ENCODE results near the gene SLC4A8. TPM values are rescaled to one million over a fixed set of nuclear protein-coding genes. Genes with fewer than 3 reads are reported as not detected.

The SLC4A8 gene
- total RNA-seq, 3 donors from 2014 or later, result 0.82 to 2.9 (median 1.1) TPM

GRCh38 chr12:51527966-51528365, 103.3 kb downstream of the SLC4A8 start:
- Mint-ChIP-seq H3K4me3 (no peak overlapping the region), H3K4me1 (ENCODE audit: low read depth) (peaks cover 5% of the 10 kb centered on the region), H3K36me3 (ENCODE audit: insufficient read depth) (no peaks in the 10 kb centered on the region), H3K27me3 (ENCODE audit: low read depth) (peaks cover 9% of the 10 kb centered on the region), H3K9me3 (no peaks in the 10 kb centered on the region)
- ATAC-seq (no peak), DNase-seq (no peak)

- H3K27me3 Mint-ChIP-seq (ENCODE audit: low read depth), result peaks cover 9% of the 10 kb centered on the region
- H3K36me3 Mint-ChIP-seq (ENCODE audit: insufficient read depth), result no peaks in the 10 kb centered on the region
- peaks cover 5% of the 10 kb centered on the region for H3K4me1 Mint-ChIP-seq (ENCODE audit: low read depth)
- H3K9me3 Mint-ChIP-seq, result no peaks in the 10 kb centered on the region
- ATAC-seq (no peak), DNase-seq (no peak)
- H3K4me3 Mint-ChIP-seq, result no peak overlapping the region
These were observed 104.4 kb downstream of the SLC4A8 start for GRCh38 chr12:51528852-51529650.

- DNase-seq (no peak), ATAC-seq (no peak)
- Mint-ChIP-seq H3K4me1 (ENCODE audit: low read depth) (peaks cover 5% of the 10 kb centered on the region), H3K36me3 (ENCODE audit: insufficient read depth) (no peaks in the 10 kb centered on the region), H3K27me3 (ENCODE audit: low read depth) (peaks cover 11% of the 10 kb centered on the region), H3K9me3 (no peaks in the 10 kb centered on the region), H3K4me3 (no peak overlapping the region)
These were observed 105.0 kb downstream of the SLC4A8 start for GRCh38 chr12:51529651-51529970.

GRCh38 chr12:51530208-51530607, 105.6 kb downstream of the SLC4A8 start:
- Mint-ChIP-seq H3K4me1 (ENCODE audit: low read depth) (peaks cover 5% of the 10 kb centered on the region), H3K27me3 (ENCODE audit: low read depth) (peaks cover 13% of the 10 kb centered on the region), H3K36me3 (ENCODE audit: insufficient read depth) (no peaks in the 10 kb centered on the region), H3K9me3 (no peaks in the 10 kb centered on the region), H3K4me3 (no peak overlapping the region)
- no peak for ATAC-seq
- DNase-seq, result no peak

GRCh38 chr12:51531284-51531977, 106.8 kb downstream of the SLC4A8 start:
- no peak for ATAC-seq
- Mint-ChIP-seq H3K27me3 (ENCODE audit: low read depth) (peaks cover 16% of the 10 kb centered on the region), H3K9me3 (no peaks in the 10 kb centered on the region), H3K4me3 (no peak overlapping the region), H3K4me1 (ENCODE audit: low read depth) (peaks cover 5% of the 10 kb centered on the region), H3K36me3 (ENCODE audit: insufficient read depth) (no peaks in the 10 kb centered on the region)
- DNase-seq, result no peak

- H3K4me3 Mint-ChIP-seq, result no peak overlapping the region
These were observed 107.4 kb downstream of the SLC4A8 start for GRCh38 chr12:51531978-51532497.

GRCh38 chr12:51533799-51534198, 109.2 kb downstream of the SLC4A8 start:
- H3K9me3 Mint-ChIP-seq, result no peaks in the 10 kb centered on the region
- H3K36me3 Mint-ChIP-seq (ENCODE audit: insufficient read depth), result no peaks in the 10 kb centered on the region
- DNase-seq (no peak), ATAC-seq (no peak)
- H3K4me1 Mint-ChIP-seq (ENCODE audit: low read depth), result peaks cover 5% of the 10 kb centered on the region
- peaks cover 26% of the 10 kb centered on the region for H3K27me3 Mint-ChIP-seq (ENCODE audit: low read depth)
- H3K4me3 Mint-ChIP-seq, result no peak overlapping the region

More at GRCh38 chr12:51531978-51532497, 107.4 kb downstream of the SLC4A8 start:
- H3K9me3 Mint-ChIP-seq, result no peaks in the 10 kb centered on the region
- ATAC-seq, result peak; percentile 90 to 93
- no peaks in the 10 kb centered on the region for H3K36me3 Mint-ChIP-seq (ENCODE audit: insufficient read depth)
- H3K27me3 Mint-ChIP-seq (ENCODE audit: low read depth), result peaks cover 16% of the 10 kb centered on the region
- peaks cover 5% of the 10 kb centered on the region for H3K4me1 Mint-ChIP-seq (ENCODE audit: low read depth)
- peak; percentile 72 for DNase-seq

- DNase-seq (no peak), ATAC-seq (no peak)
- Mint-ChIP-seq H3K4me3 (no peak overlapping the region), H3K9me3 (no peaks in the 10 kb centered on the region), H3K4me1 (ENCODE audit: low read depth) (peaks cover 5% of the 10 kb centered on the region), H3K36me3 (ENCODE audit: insufficient read depth) (no peaks in the 10 kb centered on the region), H3K27me3 (ENCODE audit: low read depth) (peaks cover 26% of the 10 kb centered on the region)
These were observed 109.8 kb downstream of the SLC4A8 start for GRCh38 chr12:51534216-51535074.

- no peak for DNase-seq
- H3K27me3 Mint-ChIP-seq (ENCODE audit: low read depth), result peaks cover 18% of the 10 kb centered on the region
- no peak for ATAC-seq
- H3K36me3 Mint-ChIP-seq (ENCODE audit: insufficient read depth), result no peaks in the 10 kb centered on the region
- peaks cover 5% of the 10 kb centered on the region for H3K4me1 Mint-ChIP-seq (ENCODE audit: low read depth)
- no peak overlapping the region for H3K4me3 Mint-ChIP-seq
- H3K9me3 Mint-ChIP-seq, result no peaks in the 10 kb centered on the region
These were observed 111.5 kb downstream of the SLC4A8 start for GRCh38 chr12:51536159-51536558.

- ATAC-seq (no peak), DNase-seq (no peak)
- Mint-ChIP-seq H3K36me3 (ENCODE audit: insufficient read depth) (no peaks in the 10 kb centered on the region), H3K4me3 (no peak overlapping the region), H3K9me3 (no peaks in the 10 kb centered on the region), H3K27me3 (ENCODE audit: low read depth) (peaks cover 17% of the 10 kb centered on the region), H3K4me1 (ENCODE audit: low read depth) (no peaks in the 10 kb centered on the region)
These were observed 113.5 kb downstream of the SLC4A8 start for GRCh38 chr12:51538149-51538548.

- ATAC-seq (no peak), DNase-seq (no peak)
- no peaks in the 10 kb centered on the region for H3K4me1 Mint-ChIP-seq (ENCODE audit: low read depth)
- H3K36me3 Mint-ChIP-seq (ENCODE audit: insufficient read depth), result no peaks in the 10 kb centered on the region
- H3K9me3 Mint-ChIP-seq, result no peaks in the 10 kb centered on the region
- H3K4me3 Mint-ChIP-seq, result no peak overlapping the region
- peaks cover 17% of the 10 kb centered on the region for H3K27me3 Mint-ChIP-seq (ENCODE audit: low read depth)
These were observed 114.0 kb downstream of the SLC4A8 start for GRCh38 chr12:51538599-51538998.

- ATAC-seq, result no peak
- peaks cover 18% of the 10 kb centered on the region for H3K27me3 Mint-ChIP-seq (ENCODE audit: low read depth)
- H3K36me3 Mint-ChIP-seq (ENCODE audit: insufficient read depth), result peaks cover 3% of the 10 kb centered on the region
- peaks cover 4% of the 10 kb centered on the region for H3K9me3 Mint-ChIP-seq
- no peak for DNase-seq
- H3K4me3 Mint-ChIP-seq, result no peak overlapping the region
- no peaks in the 10 kb centered on the region for H3K4me1 Mint-ChIP-seq (ENCODE audit: low read depth)
These were observed 116.4 kb downstream of the SLC4A8 start for GRCh38 chr12:51540996-51541395.

- H3K27me3 Mint-ChIP-seq (ENCODE audit: low read depth), result peaks cover 25% of the 10 kb centered on the region
- DNase-seq, result no peak
- peaks cover 3% of the 10 kb centered on the region for H3K36me3 Mint-ChIP-seq (ENCODE audit: insufficient read depth)
- H3K4me1 Mint-ChIP-seq (ENCODE audit: low read depth), result no peaks in the 10 kb centered on the region
- H3K9me3 Mint-ChIP-seq, result peaks cover 4% of the 10 kb centered on the region
- no peak overlapping the region for H3K4me3 Mint-ChIP-seq
- ATAC-seq, result no peak
These were observed 121.5 kb downstream of the SLC4A8 start for GRCh38 chr12:51546097-51546496.

- ATAC-seq, result no peak
- Mint-ChIP-seq H3K4me3 (no peak overlapping the region), H3K27me3 (ENCODE audit: low read depth) (peaks cover 27% of the 10 kb centered on the region), H3K9me3 (peaks cover 4% of the 10 kb centered on the region), H3K4me1 (ENCODE audit: low read depth) (no peaks in the 10 kb centered on the region), H3K36me3 (ENCODE audit: insufficient read depth) (peaks cover 3% of the 10 kb centered on the region)
- no peak for DNase-seq
These were observed 123.0 kb downstream of the SLC4A8 start for GRCh38 chr12:51547606-51548005.
